SK-N-SH treated with all-trans-retinoic acid at 6 μM for 48 hours (cell line): ENCODE measurements around the gene MLLT6.

Experiments used
- ATAC-seq: fragments of 200-7000 bp; cut with Tn5 transposase; 3 replicates; pipeline ENCODE4 v1.9.1; 2020; ENCODE audit warnings: mild to moderate bottlenecking, moderate library complexity
- ARNTL ChIP-seq: fragments of 450-650 bp; formaldehyde crosslinking; IDR thresholded peaks from 2 replicates; pipeline ENCODE4 v1.5.0; 2020; ENCODE audit warnings: low read depth, mild to moderate bottlenecking, moderate library complexity, borderline replicate concordance
- BACH2 ChIP-seq: fragments of 250-450 bp; sonication (Bioruptor Pico); IDR thresholded peaks from 2 replicates; pipeline ENCODE4 v1.9.0; 2021; ENCODE audit warnings: mild to moderate bottlenecking, borderline replicate concordance
- CREB5 ChIP-seq: fragments of 250-450 bp; sonication (Bioruptor Pico); IDR thresholded peaks from 2 replicates; pipeline ENCODE4 v1.5.1; 2020; ENCODE audit warnings: low read depth, mild to moderate bottlenecking, moderate library complexity
- CSDC2 ChIP-seq: fragments of 250-450 bp; sonication (Bioruptor Pico); IDR thresholded peaks from 2 replicates; pipeline ENCODE4 v1.5.0; 2020; ENCODE audit warnings: mild to moderate bottlenecking, moderate library complexity
- CSRNP3 ChIP-seq: fragments of 250-450 bp; sonication (Bioruptor Pico); IDR thresholded peaks from 2 replicates; pipeline ENCODE4 v1.5.1; 2021; ENCODE audit warnings: mild to moderate bottlenecking, moderate library complexity
- ESRRG ChIP-seq: fragments of 250-450 bp; sonication (Bioruptor Pico); IDR thresholded peaks from 2 replicates; pipeline ENCODE4 v1.6.1; 2021; ENCODE audit warnings: mild to moderate bottlenecking
- GLIS3 ChIP-seq: fragments of 250-450 bp; sonication (Bioruptor Pico); IDR thresholded peaks from 2 replicates; pipeline ENCODE4 v1.5.0; 2020; ENCODE audit warnings: mild to moderate bottlenecking, moderate library complexity
- ISL1 ChIP-seq: fragments of 250-450 bp; sonication (Bioruptor Pico); IDR thresholded peaks from 2 replicates; pipeline ENCODE4 v2.1.2; 2022; ENCODE audit warnings: mild to moderate bottlenecking, moderate library complexity
- OSR1 ChIP-seq: fragments of 250-450 bp; sonication (Bioruptor Pico); IDR thresholded peaks from 2 replicates; pipeline ENCODE4 v1.8.0; 2022; ENCODE audit warnings: moderate library complexity, mild to moderate bottlenecking, inconsistent platforms
- PATZ1 ChIP-seq: fragments of 250-450 bp; sonication (Bioruptor Pico); IDR thresholded peaks from 2 replicates; pipeline ENCODE4 v1.8.0; 2020; ENCODE audit warnings: mild to moderate bottlenecking, moderate library complexity, borderline replicate concordance
- POU6F1 ChIP-seq: fragments of 250-450 bp; sonication (Bioruptor Pico); IDR thresholded peaks from 2 replicates; pipeline ENCODE4 v1.8.0; 2021; ENCODE audit warnings: low read depth, mild to moderate bottlenecking, moderate library complexity, borderline replicate concordance
- PPARA ChIP-seq: fragments of 250-450 bp; sonication (Bioruptor Pico); IDR thresholded peaks from 2 replicates; pipeline ENCODE4 v1.5.0; 2020; ENCODE audit warnings: mild to moderate bottlenecking, borderline replicate concordance
- RARB ChIP-seq: fragments of 250-450 bp; sonication (Bioruptor Pico); IDR thresholded peaks from 2 replicates; pipeline ENCODE4 v1.8.0; 2021; ENCODE audit warnings: mild to moderate bottlenecking, moderate library complexity
- SNAI2 ChIP-seq: fragments of 250-450 bp; sonication (Bioruptor Pico); IDR thresholded peaks from 2 replicates; pipeline ENCODE4 v1.5.0; 2020; ENCODE audit warnings: mild to moderate bottlenecking, moderate library complexity
- TCF4 ChIP-seq: fragments of 250-450 bp; sonication (Bioruptor Pico); IDR thresholded peaks from 2 replicates; pipeline ENCODE4 v1.8.0; 2021; ENCODE audit warnings: mild to moderate bottlenecking, moderate library complexity, borderline replicate concordance
- TOX ChIP-seq: fragments of 250-450 bp; sonication (Bioruptor Pico); IDR thresholded peaks from 2 replicates; pipeline ENCODE4 v1.8.0; 2021; ENCODE audit warnings: mild to moderate bottlenecking, moderate library complexity, borderline replicate concordance
- TSHZ2 ChIP-seq: fragments of 250-450 bp; sonication (Bioruptor Pico); IDR thresholded peaks from 2 replicates; pipeline ENCODE4 v1.5.0; 2020; ENCODE audit warnings: mild to moderate bottlenecking, moderate library complexity
- ZC3H10 ChIP-seq: fragments of 250-450 bp; sonication (Bioruptor Pico); IDR thresholded peaks from 2 replicates; pipeline ENCODE4 v1.5.1; 2021; ENCODE audit warnings: mild to moderate bottlenecking, moderate library complexity
- ZFP3 ChIP-seq: fragments of 250-450 bp; sonication (Bioruptor Pico); IDR thresholded peaks from 2 replicates; pipeline ENCODE4 v1.5.0; 2020; ENCODE audit warnings: mild to moderate bottlenecking, moderate library complexity
- ZFP30 ChIP-seq: fragments of 450-650 bp; formaldehyde crosslinking; IDR thresholded peaks from 2 replicates; pipeline ENCODE4 v1.5.0; 2022; ENCODE audit warnings: mild to moderate bottlenecking, moderate library complexity
- ZNF565 ChIP-seq: fragments of 450-650 bp; formaldehyde crosslinking; conservative IDR thresholded peaks from 2 replicates; pipeline ENCODE4 v1.5.0; 2020; ENCODE audit warnings: low read depth, mild to moderate bottlenecking, moderate library complexity
- ZNF70 ChIP-seq: fragments of 450-650 bp; formaldehyde crosslinking; IDR thresholded peaks from 2 replicates; pipeline ENCODE4 v1.5.0; 2020; ENCODE audit warnings: mild to moderate bottlenecking, moderate library complexity
- ZNF8 ChIP-seq: fragments of 450-650 bp; formaldehyde crosslinking; IDR thresholded peaks from 2 replicates; pipeline ENCODE4 v1.5.0; 2020; ENCODE audit warnings: mild to moderate bottlenecking, moderate library complexity

Gene MLLT6

GRCh38 chr17:38747463-38748148 lies 42.5 kb downstream of the MLLT6 start:
- no peak for TF ChIP-seq ZFP30 (CRISPR knock-in tag)
- TF ChIP-seq TOX, result no peak
- TF ChIP-seq, all 23 proteins: peak for 0
- ATAC-seq, result no peak

GRCh38 chr17:38748149-38748891 lies 43.2 kb downstream of the MLLT6 start, which contains the start of gene PCGF2:
PCGF2 (minus strand) TSS chr17:38748336; CDS start chr17:38740402, 7,934 bp downstream.
- TF ChIP-seq POU6F1, result no peak
- no peak for TF ChIP-seq GLIS3 (CRISPR knock-in tag)
- TF ChIP-seq ESRRG (CRISPR knock-in tag), result no peak
- no peak for TF ChIP-seq CSDC2 (CRISPR knock-in tag)
- no peak for TF ChIP-seq ISL1 (CRISPR knock-in tag)
- no peak for TF ChIP-seq CSRNP3 (CRISPR knock-in tag)
- TF ChIP-seq ZFP3, result no peak
- no peak for TF ChIP-seq RARB
- no peak for TF ChIP-seq ZNF70 (CRISPR knock-in tag)
- no peak for TF ChIP-seq CREB5 (CRISPR knock-in tag)
- TF ChIP-seq ZNF565 (CRISPR knock-in tag), result no peak
- TF ChIP-seq ZFP30 (CRISPR knock-in tag), result no peak
- TF ChIP-seq TOX, result no peak
- TF ChIP-seq ZC3H10 (CRISPR knock-in tag), result no peak
- no peak for TF ChIP-seq ARNTL
- TF ChIP-seq BACH2 (CRISPR knock-in tag), result no peak
- no peak for TF ChIP-seq SNAI2 (CRISPR knock-in tag)
- TF ChIP-seq PPARA (CRISPR knock-in tag), result no peak
- TF ChIP-seq TCF4 (CRISPR knock-in tag), result no peak
- TF ChIP-seq TSHZ2 (CRISPR knock-in tag), result no peak
- peak; percentile 15; the same call in 2 of the 3 replicates for ATAC-seq

GRCh38 chr17:38748892-38749222 lies 43.8 kb downstream of the MLLT6 start:
- no peak for ATAC-seq
- no peak for TF ChIP-seq OSR1 (CRISPR knock-in tag)
- no peak for TF ChIP-seq ZNF70 (CRISPR knock-in tag)
- TF ChIP-seq PATZ1 (CRISPR knock-in tag), result no peak
- no peak for TF ChIP-seq ZNF565 (CRISPR knock-in tag)
- TF ChIP-seq ZC3H10 (CRISPR knock-in tag), result no peak
- TF ChIP-seq TSHZ2 (CRISPR knock-in tag), result no peak
- no peak for TF ChIP-seq TOX
- no peak for TF ChIP-seq ZNF8 (CRISPR knock-in tag)
- no peak for TF ChIP-seq CSDC2 (CRISPR knock-in tag)
